Chondrocyte (in vitro differentiated cells): ENCODE data around the gene GIN1. TPM values are rescaled to one million over a fixed set of nuclear protein-coding genes. Genes with fewer than 3 reads are reported as not detected.

Experiments
- DNase-seq: peaks from one replicate; pipeline ENCODE4 v3.0.0; 2021; ENCODE audit warnings: mixed read lengths, low spot score
- H3K27ac Mint-ChIP-seq: one replicate; pipeline ENCODE4 v1.8.0; 2021; ENCODE audit warnings: mild to moderate bottlenecking, moderate library complexity, mixed read lengths; ENCODE audit not compliant: unreplicated experiment
- H3K27me3 Mint-ChIP-seq: 2 replicates; pipeline ENCODE4 v1.8.0; 2021; ENCODE audit warnings: low read depth, mixed read lengths
- H3K36me3 Mint-ChIP-seq: 2 replicates; pipeline ENCODE4 v1.8.0; 2021; ENCODE audit warnings: low read depth, mixed read lengths
- H3K4me1 Mint-ChIP-seq: 2 replicates; pipeline ENCODE4 v1.8.0; 2021; ENCODE audit warnings: low read depth, mild to moderate bottlenecking, mixed read lengths
- H3K4me3 Mint-ChIP-seq: one replicate; pipeline ENCODE4 v1.8.0; 2021; ENCODE audit warnings: mild to moderate bottlenecking, moderate library complexity, mixed read lengths; ENCODE audit not compliant: unreplicated experiment
- H3K9me3 Mint-ChIP-seq: 2 replicates; pipeline ENCODE4 v1.8.0; 2021; ENCODE audit warnings: low read depth, mixed read lengths
- total RNA-seq: library from RNA; stranded (reverse); gene quantifications from 3 replicates; pipeline ENCODE4 v1.2.1, GENCODE V29; 2021
- TF ChIP-seq, protein P1 (sequence below): fragments of 200-600 bp; sonication (generic); IDR thresholded peaks from 2 replicates; pipeline ENCODE4 v1.5.0; 2021; ENCODE audit warnings: antibody characterized with exemption, mild to moderate bottlenecking, moderate library complexity

Gene GIN1
- total RNA-seq, 1 donor from 2014 or later = 4.5 TPM

DNA sequence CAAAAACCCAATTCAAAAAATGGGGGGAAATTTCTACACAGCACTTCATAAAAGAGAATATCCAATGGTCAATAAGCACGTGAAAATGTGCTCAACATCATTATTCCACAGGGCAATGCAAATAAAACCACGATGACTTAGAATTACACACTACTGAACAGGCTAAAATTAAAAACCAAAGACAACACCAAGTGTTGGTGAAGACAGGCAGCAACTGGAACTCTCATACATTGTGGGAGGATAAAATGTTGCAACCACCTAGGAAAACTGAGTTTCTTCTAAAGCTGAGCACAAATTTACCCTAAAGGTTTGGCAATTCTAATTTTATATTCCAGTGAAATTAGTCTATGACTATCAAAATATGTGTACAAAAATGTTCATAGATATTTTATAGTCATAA lies 9.5 kb downstream of the GIN1 start:
- Mint-ChIP-seq H3K36me3 (no peaks in the 10 kb centered on the region), H3K27ac (no peak overlapping the region), H3K9me3 (peaks cover 3% of the 10 kb centered on the region), H3K27me3 (no peaks in the 10 kb centered on the region), H3K4me1 (no peaks in the 10 kb centered on the region), H3K4me3 (no peak overlapping the region)
- TF ChIP-seq, protein P1, sequence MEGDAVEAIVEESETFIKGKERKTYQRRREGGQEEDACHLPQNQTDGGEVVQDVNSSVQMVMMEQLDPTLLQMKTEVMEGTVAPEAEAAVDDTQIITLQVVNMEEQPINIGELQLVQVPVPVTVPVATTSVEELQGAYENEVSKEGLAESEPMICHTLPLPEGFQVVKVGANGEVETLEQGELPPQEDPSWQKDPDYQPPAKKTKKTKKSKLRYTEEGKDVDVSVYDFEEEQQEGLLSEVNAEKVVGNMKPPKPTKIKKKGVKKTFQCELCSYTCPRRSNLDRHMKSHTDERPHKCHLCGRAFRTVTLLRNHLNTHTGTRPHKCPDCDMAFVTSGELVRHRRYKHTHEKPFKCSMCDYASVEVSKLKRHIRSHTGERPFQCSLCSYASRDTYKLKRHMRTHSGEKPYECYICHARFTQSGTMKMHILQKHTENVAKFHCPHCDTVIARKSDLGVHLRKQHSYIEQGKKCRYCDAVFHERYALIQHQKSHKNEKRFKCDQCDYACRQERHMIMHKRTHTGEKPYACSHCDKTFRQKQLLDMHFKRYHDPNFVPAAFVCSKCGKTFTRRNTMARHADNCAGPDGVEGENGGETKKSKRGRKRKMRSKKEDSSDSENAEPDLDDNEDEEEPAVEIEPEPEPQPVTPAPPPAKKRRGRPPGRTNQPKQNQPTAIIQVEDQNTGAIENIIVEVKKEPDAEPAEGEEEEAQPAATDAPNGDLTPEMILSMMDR = no peak
- no peak for DNase-seq

GRCh38 chr5:103109277-103109676 lies 10.7 kb downstream of the GIN1 start:
- peaks cover 3% of the 10 kb centered on the region for H3K9me3 Mint-ChIP-seq
- TF ChIP-seq, protein P1 = no peak
- no peak overlapping the region for H3K4me3 Mint-ChIP-seq
- no peaks in the 10 kb centered on the region for H3K36me3 Mint-ChIP-seq
- no peak overlapping the region for H3K27ac Mint-ChIP-seq
- DNase-seq = no peak
- H3K4me1 Mint-ChIP-seq = no peaks in the 10 kb centered on the region
- no peaks in the 10 kb centered on the region for H3K27me3 Mint-ChIP-seq

- TF ChIP-seq, protein P1 = no peak
- DNase-seq = no peak
- Mint-ChIP-seq H3K4me1 (no peaks in the 10 kb centered on the region), H3K27me3 (no peaks in the 10 kb centered on the region), H3K27ac (no peak overlapping the region), H3K4me3 (no peak overlapping the region), H3K36me3 (no peaks in the 10 kb centered on the region), H3K9me3 (peaks cover 3% of the 10 kb centered on the region)
Observed at GRCh38 chr5:103108086-103108485, 11.9 kb downstream of the GIN1 start.

DNA sequence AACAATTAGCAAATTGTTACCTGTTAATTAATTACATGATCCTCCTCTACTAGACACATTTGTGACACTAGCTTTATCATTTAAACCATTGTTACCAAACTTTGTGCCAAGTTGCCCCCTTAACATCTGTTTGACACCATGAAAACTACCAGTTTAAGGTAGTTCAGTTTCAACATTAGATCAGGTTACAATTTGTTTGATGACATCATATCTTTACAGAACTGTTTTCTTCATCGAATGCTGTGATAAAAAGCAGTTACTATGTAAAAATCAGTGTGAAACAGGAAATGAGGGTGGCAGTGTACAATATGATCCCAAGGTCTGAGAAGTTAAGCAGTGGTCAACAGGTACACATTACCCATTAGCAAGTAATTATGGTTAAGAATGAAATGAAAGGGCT lies 17.7 kb downstream of the GIN1 start:
- Mint-ChIP-seq H3K27ac (no peak overlapping the region), H3K36me3 (peaks cover 6% of the 10 kb centered on the region)

GRCh38 chr5:103101079-103101750 lies 18.7 kb downstream of the GIN1 start:
- Mint-ChIP-seq H3K27me3 (no peaks in the 10 kb centered on the region), H3K36me3 (peaks cover 6% of the 10 kb centered on the region), H3K4me3 (no peak overlapping the region), H3K27ac (no peak overlapping the region), H3K4me1 (no peaks in the 10 kb centered on the region), H3K9me3 (no peaks in the 10 kb centered on the region)
- DNase-seq = no peak
- TF ChIP-seq, protein P1 = no peak

More for the DNA sequence above, 17.7 kb downstream of the GIN1 start:
- no peaks in the 10 kb centered on the region for H3K4me1 Mint-ChIP-seq
- DNase-seq = no peak
- H3K9me3 Mint-ChIP-seq = no peaks in the 10 kb centered on the region
- no peaks in the 10 kb centered on the region for H3K27me3 Mint-ChIP-seq
- TF ChIP-seq, protein P1 = no peak
- H3K4me3 Mint-ChIP-seq = no peak overlapping the region
